Neural cell (in vitro differentiated cells): ENCODE results near the gene C16orf96.

Experiments used
- EP300 ChIP-seq: fragments of 450-650 bp; conservative IDR thresholded peaks from 2 replicates; pipeline ENCODE4 v1.6.1; 2014; ENCODE audit warnings: antibody characterized with exemption, mild to moderate bottlenecking, moderate library complexity; ENCODE audit not compliant: poor library complexity, severe bottlenecking
- EZH2 ChIP-seq: fragments of 200-600, 300-800 bp; shearing (Covaris generic), sonication (generic); IDR thresholded peaks from 2 replicates; pipeline ENCODE4 v1.6.1; 2014; ENCODE audit warnings: antibody characterized with exemption, low read length, borderline replicate concordance, mild to moderate bottlenecking; ENCODE audit not compliant: insufficient read depth, poor library complexity, severe bottlenecking
- POLR2AphosphoS5 ChIP-seq: IDR thresholded peaks from 2 replicates; pipeline ENCODE4 v1.6.1; 2012
- SMC3 ChIP-seq: fragments of 450-650 bp; conservative IDR thresholded peaks from 2 replicates; pipeline ENCODE4 v1.6.1; 2014; ENCODE audit warnings: antibody characterized with exemption, mild to moderate bottlenecking, moderate library complexity; ENCODE audit not compliant: poor library complexity
- TAF1 ChIP-seq: IDR thresholded peaks from 2 replicates; pipeline ENCODE4 v1.6.1; 2012; ENCODE audit warnings: low read depth
- TF ChIP-seq, protein P1 (sequence below): fragments of 450-650 bp; IDR thresholded peaks from 2 replicates; pipeline ENCODE4 v1.5.1; 2014; ENCODE audit warnings: antibody characterized with exemption, mild to moderate bottlenecking, moderate library complexity; ENCODE audit not compliant: poor library complexity, severe bottlenecking
- TF ChIP-seq, protein P2 (sequence below): IDR thresholded peaks from 2 replicates; pipeline ENCODE4 v1.6.1; 2012; ENCODE audit warnings: borderline replicate concordance

DNA sequence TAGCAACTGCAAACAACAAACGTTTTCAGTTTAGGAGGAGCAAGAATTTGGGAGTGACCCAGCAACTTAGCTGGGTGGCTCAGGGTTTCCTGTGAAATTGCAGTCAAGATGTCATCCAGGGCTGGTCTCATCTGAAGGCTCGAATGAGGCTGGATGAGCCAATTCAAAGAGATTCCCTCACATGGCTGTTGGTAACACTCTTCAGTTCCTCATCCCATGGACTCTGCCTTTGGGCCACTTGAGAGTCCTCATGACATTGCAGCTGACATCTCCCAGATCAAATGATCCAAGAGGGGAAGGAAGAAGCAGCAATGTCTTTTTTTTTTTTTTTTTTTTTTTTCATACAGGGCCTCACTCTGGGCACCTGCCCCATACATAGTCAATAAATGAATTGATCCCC is 32.2 kb downstream of the C16orf96 start:
- TF ChIP-seq, protein P1, sequence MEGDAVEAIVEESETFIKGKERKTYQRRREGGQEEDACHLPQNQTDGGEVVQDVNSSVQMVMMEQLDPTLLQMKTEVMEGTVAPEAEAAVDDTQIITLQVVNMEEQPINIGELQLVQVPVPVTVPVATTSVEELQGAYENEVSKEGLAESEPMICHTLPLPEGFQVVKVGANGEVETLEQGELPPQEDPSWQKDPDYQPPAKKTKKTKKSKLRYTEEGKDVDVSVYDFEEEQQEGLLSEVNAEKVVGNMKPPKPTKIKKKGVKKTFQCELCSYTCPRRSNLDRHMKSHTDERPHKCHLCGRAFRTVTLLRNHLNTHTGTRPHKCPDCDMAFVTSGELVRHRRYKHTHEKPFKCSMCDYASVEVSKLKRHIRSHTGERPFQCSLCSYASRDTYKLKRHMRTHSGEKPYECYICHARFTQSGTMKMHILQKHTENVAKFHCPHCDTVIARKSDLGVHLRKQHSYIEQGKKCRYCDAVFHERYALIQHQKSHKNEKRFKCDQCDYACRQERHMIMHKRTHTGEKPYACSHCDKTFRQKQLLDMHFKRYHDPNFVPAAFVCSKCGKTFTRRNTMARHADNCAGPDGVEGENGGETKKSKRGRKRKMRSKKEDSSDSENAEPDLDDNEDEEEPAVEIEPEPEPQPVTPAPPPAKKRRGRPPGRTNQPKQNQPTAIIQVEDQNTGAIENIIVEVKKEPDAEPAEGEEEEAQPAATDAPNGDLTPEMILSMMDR: no peak
- TF ChIP-seq, protein P2, sequence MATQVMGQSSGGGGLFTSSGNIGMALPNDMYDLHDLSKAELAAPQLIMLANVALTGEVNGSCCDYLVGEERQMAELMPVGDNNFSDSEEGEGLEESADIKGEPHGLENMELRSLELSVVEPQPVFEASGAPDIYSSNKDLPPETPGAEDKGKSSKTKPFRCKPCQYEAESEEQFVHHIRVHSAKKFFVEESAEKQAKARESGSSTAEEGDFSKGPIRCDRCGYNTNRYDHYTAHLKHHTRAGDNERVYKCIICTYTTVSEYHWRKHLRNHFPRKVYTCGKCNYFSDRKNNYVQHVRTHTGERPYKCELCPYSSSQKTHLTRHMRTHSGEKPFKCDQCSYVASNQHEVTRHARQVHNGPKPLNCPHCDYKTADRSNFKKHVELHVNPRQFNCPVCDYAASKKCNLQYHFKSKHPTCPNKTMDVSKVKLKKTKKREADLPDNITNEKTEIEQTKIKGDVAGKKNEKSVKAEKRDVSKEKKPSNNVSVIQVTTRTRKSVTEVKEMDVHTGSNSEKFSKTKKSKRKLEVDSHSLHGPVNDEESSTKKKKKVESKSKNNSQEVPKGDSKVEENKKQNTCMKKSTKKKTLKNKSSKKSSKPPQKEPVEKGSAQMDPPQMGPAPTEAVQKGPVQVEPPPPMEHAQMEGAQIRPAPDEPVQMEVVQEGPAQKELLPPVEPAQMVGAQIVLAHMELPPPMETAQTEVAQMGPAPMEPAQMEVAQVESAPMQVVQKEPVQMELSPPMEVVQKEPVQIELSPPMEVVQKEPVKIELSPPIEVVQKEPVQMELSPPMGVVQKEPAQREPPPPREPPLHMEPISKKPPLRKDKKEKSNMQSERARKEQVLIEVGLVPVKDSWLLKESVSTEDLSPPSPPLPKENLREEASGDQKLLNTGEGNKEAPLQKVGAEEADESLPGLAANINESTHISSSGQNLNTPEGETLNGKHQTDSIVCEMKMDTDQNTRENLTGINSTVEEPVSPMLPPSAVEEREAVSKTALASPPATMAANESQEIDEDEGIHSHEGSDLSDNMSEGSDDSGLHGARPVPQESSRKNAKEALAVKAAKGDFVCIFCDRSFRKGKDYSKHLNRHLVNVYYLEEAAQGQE: no peak
- TF ChIP-seq POLR2AphosphoS5: no peak
- no peak for TF ChIP-seq EZH2
- TF ChIP-seq EP300: no peak
- no peak for TF ChIP-seq SMC3
- no peak for TF ChIP-seq TAF1
